ENCODE data around the gene ZSCAN9. TPM values are rescaled to one million over a fixed set of nuclear protein-coding genes. Genes with fewer than 3 reads are reported as not detected.

Gene ZSCAN9
- total RNA-seq, 1 donor from 2014 or later = 27.1 TPM

DNA sequence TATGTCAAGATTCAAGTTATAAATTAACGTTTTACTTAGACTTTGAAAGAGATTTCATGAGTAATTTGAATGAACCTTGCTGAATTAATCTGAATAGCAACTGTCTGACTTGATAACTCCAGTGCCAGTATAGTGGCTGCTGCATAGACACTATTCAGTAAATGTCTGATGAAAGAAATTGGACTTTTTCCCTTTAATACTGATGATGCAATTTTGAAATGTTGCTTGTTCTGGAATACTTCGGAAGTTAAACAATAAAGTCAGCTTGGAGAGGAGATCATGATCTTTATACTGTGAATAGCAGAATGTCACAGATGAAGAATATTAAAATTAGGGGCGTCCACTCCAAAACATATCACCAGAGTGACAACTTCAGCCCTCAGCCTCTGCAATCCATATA, 52.7 kb downstream of the ZSCAN9 start:
- Mint-ChIP-seq H3K4me1 (ENCODE audit: unreplicated experiment) (peaks cover 8% of the 10 kb centered on the region), H3K36me3 (peaks cover 23% of the 10 kb centered on the region), H3K27me3 (no peaks in the 10 kb centered on the region), H3K9me3 (no peaks in the 10 kb centered on the region), H3K27ac (no peak overlapping the region), H3K4me3 (no peak overlapping the region)
- TF ChIP-seq, protein P1, sequence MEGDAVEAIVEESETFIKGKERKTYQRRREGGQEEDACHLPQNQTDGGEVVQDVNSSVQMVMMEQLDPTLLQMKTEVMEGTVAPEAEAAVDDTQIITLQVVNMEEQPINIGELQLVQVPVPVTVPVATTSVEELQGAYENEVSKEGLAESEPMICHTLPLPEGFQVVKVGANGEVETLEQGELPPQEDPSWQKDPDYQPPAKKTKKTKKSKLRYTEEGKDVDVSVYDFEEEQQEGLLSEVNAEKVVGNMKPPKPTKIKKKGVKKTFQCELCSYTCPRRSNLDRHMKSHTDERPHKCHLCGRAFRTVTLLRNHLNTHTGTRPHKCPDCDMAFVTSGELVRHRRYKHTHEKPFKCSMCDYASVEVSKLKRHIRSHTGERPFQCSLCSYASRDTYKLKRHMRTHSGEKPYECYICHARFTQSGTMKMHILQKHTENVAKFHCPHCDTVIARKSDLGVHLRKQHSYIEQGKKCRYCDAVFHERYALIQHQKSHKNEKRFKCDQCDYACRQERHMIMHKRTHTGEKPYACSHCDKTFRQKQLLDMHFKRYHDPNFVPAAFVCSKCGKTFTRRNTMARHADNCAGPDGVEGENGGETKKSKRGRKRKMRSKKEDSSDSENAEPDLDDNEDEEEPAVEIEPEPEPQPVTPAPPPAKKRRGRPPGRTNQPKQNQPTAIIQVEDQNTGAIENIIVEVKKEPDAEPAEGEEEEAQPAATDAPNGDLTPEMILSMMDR (conservative IDR thresholded peaks at IDR 0.05) = no peak
- DNase-seq (ENCODE audit: extremely low spot score, unreplicated experiment) = no peak

DNA sequence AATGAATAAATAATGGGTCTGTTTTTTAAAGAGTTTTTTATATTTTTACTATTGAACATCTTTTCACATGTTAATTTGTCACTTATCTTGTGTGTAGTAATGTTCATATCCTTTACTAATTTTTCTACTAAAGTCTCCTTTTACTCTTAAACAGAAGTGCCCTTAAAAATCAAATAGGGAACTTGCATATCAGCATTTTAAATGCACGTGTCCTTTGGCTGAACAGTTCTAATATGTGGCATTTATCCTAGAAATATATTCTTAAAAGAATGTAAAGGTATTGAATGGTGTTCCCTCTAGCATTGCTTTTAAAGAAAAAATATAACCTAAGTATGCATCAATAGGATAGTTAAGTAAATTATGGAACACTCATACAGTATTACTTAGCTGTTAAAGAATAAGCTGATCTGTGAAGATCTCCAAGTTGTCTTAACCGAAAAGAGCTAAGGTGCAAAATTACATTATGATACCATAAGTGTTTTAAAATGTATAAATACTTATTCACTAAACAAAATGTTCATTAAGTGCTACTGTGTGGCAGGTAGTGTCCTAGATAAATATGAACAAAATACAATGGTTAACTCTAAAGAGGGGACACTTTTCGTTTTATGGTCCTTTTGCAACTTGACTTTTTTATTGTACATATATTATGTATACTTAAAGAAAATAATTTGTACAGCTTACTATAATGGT, 55.7 kb downstream of the ZSCAN9 start:
- H3K4me1 Mint-ChIP-seq (ENCODE audit: unreplicated experiment) = peaks cover 8% of the 10 kb centered on the region
- peaks cover 23% of the 10 kb centered on the region for H3K36me3 Mint-ChIP-seq
- DNase-seq (ENCODE audit: extremely low spot score, unreplicated experiment) = no peak

DNA sequence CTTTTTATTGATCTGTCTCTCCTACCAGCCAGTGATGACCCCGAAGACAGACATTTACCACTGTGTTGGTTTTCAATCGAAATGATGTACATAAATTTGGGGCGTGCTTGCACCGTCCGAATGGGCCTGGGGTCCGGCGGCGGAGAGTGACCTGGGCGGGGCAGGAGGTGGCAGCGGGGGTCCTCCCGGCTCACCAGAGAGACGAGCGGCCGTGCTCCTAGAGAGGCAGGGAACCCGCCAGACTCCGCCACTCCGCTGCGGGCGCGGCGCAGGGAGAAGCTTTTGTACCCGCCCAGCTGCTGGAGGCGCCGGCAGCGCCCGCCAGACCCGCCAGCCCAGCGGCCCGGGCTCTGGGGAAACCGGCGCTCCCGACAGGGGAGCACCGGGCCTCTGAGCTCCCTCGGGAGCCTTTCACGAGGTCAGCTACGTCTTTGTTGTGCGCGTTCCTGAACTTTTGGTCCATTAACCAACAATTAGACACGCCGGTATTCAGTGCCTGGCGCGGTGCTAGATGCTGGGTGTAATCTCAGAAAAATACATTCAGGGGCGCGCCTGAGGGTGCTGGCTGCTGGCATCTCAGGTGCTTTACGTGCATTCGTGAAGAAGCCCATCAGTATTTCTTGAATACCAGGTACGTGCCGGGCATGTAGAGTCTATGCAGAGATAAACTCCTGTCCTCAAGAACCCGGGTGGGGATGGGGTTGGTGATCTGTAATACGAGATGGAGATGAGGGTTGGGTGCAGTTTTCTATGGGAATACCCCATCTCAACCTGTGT, 56.4 kb downstream of the ZSCAN9 start, which contains the start of gene PGBD1:
PGBD1 (plus strand) TSS at position 285 of the 777 bp plus-strand sequence. CDS start 2,242 bp downstream, outside the sequence.
- Mint-ChIP-seq H3K4me1 (ENCODE audit: unreplicated experiment) (peaks cover 8% of the 10 kb centered on the region), H3K36me3 (peaks cover 19% of the 10 kb centered on the region), H3K27ac (peak within 1 kb of the TSS; percentile 64), H3K9me3 (no peaks in the 10 kb centered on the region), H3K27me3 (no peaks in the 10 kb centered on the region), H3K4me3 (peak within 1 kb of the TSS; percentile 96)
- TF ChIP-seq, protein P1 (conservative IDR thresholded peaks at IDR 0.05) = no peak
- DNase-seq (ENCODE audit: extremely low spot score, unreplicated experiment) = peak; percentile 85

More for the DNA sequence above, 55.7 kb downstream of the ZSCAN9 start:
- Mint-ChIP-seq H3K9me3 (no peaks in the 10 kb centered on the region), H3K27ac (no peak overlapping the region), H3K4me3 (peak overlapping the region; percentile 96), H3K27me3 (no peaks in the 10 kb centered on the region)
- TF ChIP-seq, protein P1 (conservative IDR thresholded peaks at IDR 0.05) = no peak

DNA sequence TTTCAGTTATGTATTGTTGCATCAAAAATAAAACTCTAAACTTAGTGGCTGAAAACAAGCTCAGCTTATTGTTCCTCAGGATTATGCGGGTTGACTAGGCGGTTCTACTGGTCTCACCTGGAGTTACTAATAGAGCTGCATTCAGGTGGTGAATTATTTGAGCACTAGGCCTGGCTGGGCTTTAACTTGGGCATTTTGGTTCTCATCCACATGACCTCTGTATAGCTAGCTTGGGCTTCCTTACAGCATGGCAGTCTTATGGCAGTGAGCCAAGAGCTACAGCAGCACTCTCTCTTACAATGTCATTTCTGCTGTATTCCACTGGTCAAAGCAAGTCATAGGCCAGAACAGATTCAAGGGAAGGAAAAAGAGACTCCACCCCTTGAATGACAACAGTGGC, 57.9 kb downstream of the ZSCAN9 start:
- peaks cover 21% of the 10 kb centered on the region for H3K36me3 Mint-ChIP-seq
- no peaks in the 10 kb centered on the region for H3K27me3 Mint-ChIP-seq
- TF ChIP-seq, protein P1 (conservative IDR thresholded peaks at IDR 0.05) = no peak
- H3K27ac Mint-ChIP-seq = no peak overlapping the region
- no peaks in the 10 kb centered on the region for H3K9me3 Mint-ChIP-seq
- peaks cover 8% of the 10 kb centered on the region for H3K4me1 Mint-ChIP-seq (ENCODE audit: unreplicated experiment)
- no peak for DNase-seq (ENCODE audit: extremely low spot score, unreplicated experiment)
- H3K4me3 Mint-ChIP-seq = peak overlapping the region; percentile 96

Other genes with a start within 250 kb of the ZSCAN9 start
- 4.3 and 8.4 TPM in 2 replicates for gene ZNF165, start 144.7 kb upstream of the ZSCAN9 start, total RNA-seq (ENCODE audit: low replicate concordance)
- gene ZSCAN16, start 100.7 kb upstream of the ZSCAN9 start, total RNA-seq (ENCODE audit: low replicate concordance) = 8.9 and 12.1 TPM in 2 replicates
- 22.1 and 37.5 TPM in 2 replicates for gene ZKSCAN8, start 83.4 kb upstream of the ZSCAN9 start, total RNA-seq (ENCODE audit: low replicate concordance)
- 7.8 TPM in 2 replicates for gene ZKSCAN4, start 27.0 kb downstream of the ZSCAN9 start, total RNA-seq (ENCODE audit: low replicate concordance)
- 0.55 TPM in 1 of 2 replicates, not detected in the other for gene NKAPL, start 34.0 kb downstream of the ZSCAN9 start, total RNA-seq (ENCODE audit: low replicate concordance)
- gene ZSCAN26, start 41.9 kb downstream of the ZSCAN9 start, total RNA-seq (ENCODE audit: low replicate concordance) = 10.9 and 16.7 TPM in 2 replicates
- 3.6 and 7.9 TPM in 2 replicates for gene PGBD1, start 56.3 kb downstream of the ZSCAN9 start, total RNA-seq (ENCODE audit: low replicate concordance)
- gene ZSCAN31, start 110.9 kb downstream of the ZSCAN9 start, total RNA-seq (ENCODE audit: low replicate concordance) = 6.2 TPM in 2 replicates
- gene ZKSCAN3, start 124.7 kb downstream of the ZSCAN9 start, total RNA-seq (ENCODE audit: low replicate concordance) = 9.3 and 12.6 TPM in 2 replicates
- gene ZSCAN12, start 174.5 kb downstream of the ZSCAN9 start, total RNA-seq (ENCODE audit: low replicate concordance) = 9.6 and 12.4 TPM in 2 replicates
- 10.3 and 11.2 TPM in 2 replicates for gene ZSCAN23, start 218.2 kb downstream of the ZSCAN9 start, total RNA-seq (ENCODE audit: low replicate concordance)

Data from type B pancreatic cell (in vitro differentiated cells).